ENCODE measurements around the gene VSTM4.

VSTM4 gene

DNA sequence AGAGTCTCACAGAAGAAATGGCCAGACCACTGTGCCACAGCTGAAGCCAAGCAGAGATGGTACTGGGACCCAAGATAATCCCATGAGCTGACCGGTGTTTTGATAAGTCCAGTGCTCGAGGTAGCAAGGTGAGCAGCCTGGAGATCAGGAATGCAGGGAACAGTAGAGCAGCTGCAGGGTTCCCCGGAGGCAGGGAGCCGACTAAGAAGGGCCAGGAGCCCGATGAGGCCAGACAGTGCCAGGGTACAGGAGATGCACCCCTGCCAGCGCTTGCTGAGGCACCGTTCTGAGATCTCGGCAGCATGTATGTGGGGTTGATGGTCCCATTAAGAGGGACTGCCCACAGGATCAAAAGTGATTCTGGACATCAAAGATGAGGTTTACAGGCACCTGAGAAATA, 47.1 kb downstream of the VSTM4 start:
- no peak for DNase-seq

DNA sequence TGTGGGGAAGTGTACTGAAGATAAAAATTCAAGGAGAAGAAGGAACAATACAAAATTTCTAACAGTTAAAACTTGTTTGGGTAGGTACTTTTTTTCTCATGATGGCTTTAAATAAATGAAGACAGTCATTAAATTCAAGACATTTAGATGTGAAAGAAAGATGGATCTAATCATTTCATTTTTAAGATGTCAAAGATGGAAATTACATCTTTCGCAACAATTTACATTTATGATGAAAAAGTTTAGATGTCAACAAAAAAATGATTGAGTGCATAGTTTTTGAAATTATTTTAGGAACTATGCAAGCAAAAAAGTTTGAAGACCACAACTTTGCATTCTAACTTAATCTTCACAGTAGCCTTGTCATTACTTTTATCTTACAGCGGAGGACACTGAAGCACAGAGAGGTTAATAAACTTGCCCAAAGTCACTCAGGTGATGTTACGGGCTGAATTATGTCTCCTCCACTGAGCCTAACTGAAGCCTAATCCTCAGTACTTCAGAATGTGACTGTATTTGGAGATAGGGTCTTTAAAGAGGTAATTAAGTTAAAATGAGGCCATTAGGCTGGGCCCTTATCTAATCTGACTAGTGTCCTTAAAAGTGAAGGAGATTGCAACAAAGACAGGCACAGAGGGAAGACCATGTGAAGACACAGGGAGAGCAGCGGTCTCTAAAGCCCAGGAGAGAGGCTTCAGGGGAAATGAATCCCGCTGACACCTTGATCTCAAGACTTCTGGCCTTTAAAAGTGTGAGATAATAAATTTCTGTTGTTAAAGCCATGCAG, 48.2 kb downstream of the VSTM4 start:
- no peak for DNase-seq

DNA sequence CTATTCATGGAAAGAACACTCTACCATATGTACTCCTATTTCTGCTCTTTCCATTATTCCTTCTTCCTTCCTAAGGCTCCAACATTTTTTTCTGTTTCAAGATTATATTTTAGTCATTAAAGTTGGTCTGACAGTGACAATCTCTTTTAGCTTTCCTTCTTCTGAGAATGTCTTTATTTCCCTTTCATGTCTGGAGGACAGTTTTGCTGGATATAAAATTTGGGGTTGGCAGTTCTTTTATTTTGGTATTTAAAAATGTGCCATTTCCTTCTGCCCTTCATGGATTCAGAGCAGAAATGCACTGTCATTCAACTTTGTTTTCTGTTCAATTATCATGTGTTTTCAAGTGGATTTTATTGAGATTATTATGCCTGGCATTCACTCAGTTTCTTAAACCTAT, 53.1 kb downstream of the VSTM4 start:
- DNase-seq = no peak

DNA sequence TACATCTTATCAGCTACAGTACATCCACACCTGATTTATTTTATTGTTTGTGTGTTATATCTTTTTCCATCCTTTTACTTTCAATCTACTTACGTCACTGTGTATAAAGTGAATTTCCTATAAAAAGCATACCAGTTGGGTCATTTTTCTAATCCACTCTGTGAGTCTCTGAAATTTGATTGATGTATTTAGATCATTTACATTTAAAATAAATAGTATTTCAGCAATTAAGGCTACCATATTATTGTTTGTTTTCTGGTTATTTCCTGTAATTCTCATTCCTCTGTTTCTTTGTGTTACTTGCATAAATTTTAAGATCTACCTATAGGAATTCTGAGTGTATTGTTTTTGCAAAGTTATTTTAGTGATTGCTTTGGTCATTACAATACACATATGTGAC, 53.7 kb downstream of the VSTM4 start:
- no peak for DNase-seq

DNA sequence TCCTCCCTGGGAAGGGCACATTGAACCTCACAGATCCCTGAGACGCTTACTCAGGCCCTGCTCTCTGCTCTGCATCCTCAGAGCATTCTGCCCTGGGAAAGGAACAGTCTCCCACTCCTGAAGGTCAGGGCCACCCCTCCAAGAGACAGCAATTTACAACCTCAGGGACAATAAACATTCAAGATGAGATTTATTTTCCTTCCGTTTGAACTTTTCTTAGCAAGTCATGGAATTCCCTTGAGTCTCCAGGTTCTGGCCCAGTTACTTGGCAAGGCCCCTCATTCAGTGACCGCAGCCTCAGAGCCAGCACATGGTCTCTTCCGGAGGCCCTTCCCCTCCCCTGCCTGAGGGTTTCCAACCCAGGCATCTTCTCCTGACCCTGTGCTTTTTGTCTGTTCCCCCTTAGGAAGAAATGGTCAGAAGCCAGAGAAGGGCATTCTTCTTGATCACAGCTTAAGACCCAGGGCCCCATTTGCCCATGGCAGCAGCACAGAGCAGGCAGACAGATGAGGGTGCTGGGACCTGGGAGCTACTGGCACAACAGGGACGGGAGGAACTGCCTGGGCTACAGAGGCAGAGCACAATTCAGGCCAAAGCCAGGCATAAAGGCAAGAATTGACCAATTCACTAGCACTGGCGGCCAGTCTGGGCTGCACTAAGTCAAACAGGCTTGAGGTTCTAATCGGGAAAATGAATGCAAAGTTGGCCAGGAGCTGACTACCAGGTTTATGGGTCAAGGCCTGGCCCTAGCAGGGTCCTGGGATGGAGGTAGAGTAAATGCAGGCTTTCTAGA, 56.7 kb downstream of the VSTM4 start:
- DNase-seq = no peak

DNA sequence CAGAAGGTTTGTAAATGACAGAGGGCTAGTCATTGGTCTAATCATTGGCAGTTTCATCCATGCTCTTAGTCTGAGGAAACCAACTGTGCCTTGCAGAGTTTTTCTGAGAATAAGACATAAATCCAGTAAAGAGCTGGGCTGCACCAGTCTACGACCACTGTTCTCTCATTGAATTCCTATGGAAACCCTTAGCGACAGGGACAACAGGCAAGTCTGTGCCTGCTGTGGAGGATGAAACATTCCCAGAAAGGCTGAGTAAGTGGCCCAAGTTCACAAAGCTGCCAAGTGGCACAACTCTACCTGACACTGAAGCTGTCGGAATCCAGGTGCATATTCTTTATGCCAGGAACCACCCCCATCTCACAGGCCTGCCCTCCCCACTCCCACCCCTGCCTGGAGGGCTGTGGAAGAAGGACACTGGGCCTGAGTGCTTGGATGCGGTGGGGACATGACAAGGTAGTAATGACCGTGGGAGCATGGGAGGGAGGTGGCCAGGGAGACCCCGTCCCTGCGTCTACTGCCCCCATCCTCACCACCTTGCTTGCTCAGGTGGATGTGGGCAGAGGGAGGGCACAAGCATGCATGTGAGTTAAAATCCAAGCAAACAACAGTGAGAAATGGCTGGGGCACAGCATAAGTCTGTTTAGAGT, 58.0 kb downstream of the VSTM4 start:
- DNase-seq = no peak

DNA sequence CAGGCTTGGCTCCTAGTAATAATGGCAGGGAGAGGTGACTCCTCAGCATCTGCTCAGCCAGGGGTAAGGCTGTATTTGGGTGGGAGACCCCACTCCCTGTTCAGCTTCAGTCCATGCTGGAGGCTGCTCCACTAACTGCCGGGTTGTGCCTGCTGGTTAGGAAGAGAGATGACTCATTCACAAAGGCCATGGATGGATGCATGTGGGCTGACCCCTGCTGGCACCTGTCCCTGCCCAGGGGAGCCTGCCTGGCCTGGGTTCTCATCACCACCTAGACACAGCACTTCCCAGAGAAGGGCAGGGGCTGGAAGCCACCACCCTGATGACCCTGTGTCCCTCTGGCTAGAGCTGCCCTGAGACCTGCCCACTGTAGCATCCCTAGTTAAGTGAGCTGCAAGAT, 59.0 kb downstream of the VSTM4 start:
- DNase-seq = no peak

DNA sequence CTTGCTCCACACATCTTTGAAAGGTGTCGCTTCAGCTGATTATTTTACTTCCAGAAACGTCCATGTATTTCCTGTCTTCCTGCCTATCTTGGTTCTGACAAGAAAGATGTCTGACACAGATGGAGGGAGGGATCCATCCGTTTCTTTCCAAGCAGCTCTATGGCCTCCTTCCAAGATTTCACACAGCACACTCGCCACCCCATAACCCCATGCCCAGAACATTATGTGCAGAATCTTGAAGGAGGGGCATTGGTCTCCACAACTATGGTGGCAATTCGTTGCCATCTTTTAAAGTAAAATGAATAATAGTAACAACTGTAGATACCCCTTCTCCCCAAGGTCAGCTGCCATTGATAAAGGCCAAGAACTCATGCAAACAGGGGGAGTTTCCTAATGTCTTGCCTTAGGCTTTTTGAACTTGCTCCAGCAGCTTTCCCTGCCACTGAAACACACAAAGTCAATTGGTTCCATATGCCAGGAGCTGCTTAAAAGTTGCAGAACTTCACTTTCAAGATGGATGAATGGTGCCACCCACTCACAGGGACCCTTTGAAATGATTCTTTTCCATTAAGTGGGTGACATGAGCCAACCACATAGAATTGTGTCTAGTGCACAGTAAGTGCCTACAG, 60.0 kb downstream of the VSTM4 start:
- DNase-seq = no peak

DNA sequence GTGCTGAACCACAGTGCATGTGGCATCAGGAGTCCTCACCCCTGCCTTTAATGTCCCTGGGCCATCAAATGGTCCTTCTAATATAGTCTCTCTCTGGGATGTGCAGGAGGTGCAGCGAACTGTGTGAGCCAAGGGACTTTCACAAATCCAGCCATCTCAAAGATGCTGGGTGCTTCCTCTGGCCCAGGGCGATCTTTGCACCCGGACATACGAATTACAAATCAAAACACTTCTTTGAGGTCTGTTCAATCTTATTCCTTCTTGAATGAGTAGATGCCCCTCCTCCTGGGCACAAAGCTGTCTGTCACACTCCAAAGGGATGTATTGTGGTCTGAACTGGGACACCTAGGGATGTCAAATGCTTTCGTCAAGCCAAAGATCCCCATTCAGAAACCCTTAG, 60.6 kb downstream of the VSTM4 start:
- no peak for DNase-seq

DNA sequence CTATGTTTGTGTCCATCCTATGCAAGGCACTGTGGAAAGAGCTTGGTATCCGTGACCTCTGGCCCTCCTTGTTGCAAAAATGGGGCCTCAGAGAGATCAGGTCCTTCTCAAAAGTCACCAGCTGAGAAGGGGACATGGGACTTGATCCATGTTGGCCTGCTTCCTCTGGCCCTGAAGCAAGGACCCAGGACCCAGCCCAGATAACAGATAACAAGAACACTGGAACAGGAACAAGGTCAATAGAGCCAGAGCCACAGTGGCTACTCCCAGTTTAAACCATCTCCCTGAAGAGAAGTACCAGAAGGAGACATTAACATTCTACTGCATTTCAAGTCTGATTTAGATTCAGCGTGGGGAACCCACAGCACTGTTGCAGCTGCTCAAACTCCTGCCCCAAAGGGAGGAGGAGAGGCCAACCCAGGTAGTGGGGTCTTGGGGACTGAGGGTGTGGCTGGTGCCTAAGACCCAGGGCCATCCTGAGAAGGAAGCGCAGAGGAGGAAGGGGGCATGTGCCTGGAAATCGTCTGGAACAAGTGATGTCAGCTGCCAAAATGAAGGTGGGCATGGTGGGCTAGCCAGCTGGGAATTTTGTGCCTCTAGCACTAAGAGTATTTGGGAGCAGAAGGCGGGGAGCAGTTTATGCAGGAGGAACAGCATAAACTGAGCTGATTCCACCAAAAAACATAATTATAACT, 61.2 kb downstream of the VSTM4 start:
- DNase-seq = no peak

DNA sequence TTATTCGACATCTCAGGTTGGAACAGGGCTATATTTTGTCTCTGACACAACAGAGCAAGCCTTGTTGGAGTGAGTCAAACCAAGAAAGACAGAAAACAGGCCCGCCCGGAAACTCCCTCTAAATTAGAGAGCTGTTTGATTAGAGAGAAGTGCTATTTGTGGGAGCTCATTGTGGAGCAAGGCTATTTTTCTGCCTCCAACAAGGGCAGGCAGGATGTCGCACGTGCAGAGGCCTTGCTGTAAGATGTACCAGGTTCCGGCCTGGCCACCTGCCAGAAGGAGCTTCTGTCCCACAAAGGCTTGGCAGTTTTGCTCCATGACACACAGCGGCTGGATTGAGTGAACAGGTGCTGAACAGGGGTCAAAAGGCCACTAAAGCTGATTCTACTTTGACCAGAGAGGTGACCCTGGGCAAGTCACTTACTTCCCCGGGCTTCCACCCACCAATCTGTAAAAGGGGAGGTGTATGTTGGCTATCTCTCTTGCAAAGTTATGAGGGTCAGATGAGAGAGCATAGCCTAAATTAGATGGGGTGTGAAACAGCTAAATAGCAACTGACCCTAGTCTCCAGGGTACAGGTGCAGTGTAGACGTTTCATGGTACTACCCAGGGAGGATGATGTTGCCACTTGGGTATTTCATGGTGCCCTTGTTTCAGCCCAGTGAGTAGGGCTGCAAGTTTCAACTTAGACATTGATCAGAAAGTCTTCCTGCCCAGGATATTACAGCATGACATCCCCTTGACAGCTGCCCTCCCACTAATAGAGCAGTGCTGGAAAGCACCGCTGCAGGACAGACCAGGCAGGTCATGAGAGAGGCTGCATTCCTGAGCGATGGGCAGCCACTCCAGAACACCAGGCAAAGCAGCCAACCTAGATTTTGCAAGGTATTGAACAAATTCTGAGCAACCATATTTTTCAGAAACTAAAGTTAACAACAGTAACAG, 62.0 kb downstream of the VSTM4 start:
- DNase-seq = no peak

DNA sequence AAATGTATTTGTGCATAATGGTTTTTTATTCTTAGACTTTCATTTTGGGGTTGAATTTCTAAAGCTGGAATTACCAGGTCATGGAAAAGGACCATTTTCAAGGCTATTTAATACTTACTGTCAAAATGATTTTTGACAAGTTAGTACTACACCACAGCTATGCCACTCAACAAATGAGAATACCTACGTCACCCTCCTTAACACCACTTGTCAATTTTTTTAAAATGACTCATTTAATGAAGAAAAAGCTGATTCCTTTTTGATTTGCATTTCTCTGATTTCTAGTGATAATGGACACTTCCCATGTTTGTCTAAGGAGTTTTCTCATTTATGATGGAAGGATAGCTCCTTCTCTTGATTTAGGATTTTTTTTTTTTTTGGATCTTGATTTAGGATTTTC, 63.3 kb downstream of the VSTM4 start:
- DNase-seq = no peak

DNA sequence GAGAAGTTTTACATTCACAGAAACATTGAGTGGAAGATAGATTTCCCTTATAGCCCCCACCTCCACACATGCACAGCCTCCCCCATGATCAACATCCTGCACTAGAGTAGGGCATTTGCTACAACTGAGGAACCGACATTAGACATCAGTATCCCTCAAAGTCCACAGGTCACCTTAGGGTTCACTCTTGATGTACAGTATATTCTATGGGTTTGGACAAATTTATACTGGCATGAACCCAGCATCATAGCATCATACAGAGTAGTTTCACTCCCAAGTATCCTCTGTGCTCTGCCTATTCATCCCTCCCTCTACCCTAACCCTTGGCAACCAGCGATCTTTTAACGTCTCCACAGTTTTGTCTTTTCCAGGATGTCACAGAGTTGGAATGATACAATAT, 64.4 kb downstream of the VSTM4 start:
- DNase-seq = no peak

DNA sequence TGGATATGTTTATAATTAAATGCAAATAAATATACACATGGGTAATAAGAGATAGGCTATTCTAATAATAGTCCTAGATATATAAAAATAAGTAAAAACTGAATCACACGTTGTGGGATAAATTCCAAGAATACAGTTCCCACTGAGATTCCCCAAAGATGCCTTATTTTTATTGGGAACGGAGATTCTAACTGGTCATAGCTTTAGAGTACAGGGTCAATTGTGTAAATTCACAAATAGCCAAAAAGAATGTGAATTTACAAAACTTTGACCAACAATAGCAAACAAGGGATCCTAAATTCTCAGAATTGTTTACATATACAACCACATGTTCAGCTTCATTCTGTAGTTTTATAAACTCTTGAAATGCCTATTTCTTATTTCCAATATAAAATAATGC, 65.0 kb downstream of the VSTM4 start:
- no peak for DNase-seq

DNA sequence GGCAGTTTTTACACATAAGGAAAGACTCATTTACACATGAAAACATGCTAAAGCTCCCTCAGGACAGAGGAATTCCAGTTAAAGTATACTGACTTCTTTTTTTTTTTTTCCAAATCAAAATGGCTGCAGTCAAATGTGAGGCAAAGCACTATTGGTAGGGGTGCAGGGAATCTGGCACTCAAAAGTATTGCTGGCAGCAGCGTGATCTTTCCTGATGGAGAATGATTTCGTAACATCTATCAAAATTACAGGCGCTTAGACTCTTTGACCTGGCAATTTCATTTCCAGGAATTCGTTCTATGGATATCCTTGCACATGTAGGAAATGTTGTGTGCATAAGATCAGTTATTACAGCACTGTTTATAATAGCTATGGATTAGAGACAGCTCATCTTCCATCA, 65.7 kb downstream of the VSTM4 start:
- no peak for DNase-seq

DNA sequence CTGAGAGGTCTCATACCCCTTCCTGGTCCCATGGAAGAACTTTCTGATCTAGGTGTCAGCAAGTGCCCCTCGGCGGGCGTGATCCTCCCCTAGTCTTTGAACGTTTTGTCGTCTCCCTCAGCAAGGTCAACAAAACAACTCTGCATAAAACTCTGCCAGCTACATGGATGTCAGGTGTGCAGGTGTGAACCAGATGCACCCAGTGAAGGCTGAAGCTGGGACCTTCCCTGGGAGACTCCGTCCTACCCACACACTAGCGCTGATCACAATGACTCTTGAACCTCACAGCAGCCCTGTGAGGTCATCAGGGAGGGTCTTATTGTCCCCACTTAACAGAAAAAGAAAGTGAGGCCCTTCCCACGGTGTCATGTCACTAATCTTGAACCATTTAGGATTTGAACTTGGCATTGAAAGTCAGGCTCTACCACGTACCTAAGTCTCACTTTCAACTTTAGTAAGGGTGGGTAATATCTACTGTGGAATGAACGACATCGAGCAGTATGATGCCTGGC, 68.1 kb downstream of the VSTM4 start:
- no peak for DNase-seq

DNA sequence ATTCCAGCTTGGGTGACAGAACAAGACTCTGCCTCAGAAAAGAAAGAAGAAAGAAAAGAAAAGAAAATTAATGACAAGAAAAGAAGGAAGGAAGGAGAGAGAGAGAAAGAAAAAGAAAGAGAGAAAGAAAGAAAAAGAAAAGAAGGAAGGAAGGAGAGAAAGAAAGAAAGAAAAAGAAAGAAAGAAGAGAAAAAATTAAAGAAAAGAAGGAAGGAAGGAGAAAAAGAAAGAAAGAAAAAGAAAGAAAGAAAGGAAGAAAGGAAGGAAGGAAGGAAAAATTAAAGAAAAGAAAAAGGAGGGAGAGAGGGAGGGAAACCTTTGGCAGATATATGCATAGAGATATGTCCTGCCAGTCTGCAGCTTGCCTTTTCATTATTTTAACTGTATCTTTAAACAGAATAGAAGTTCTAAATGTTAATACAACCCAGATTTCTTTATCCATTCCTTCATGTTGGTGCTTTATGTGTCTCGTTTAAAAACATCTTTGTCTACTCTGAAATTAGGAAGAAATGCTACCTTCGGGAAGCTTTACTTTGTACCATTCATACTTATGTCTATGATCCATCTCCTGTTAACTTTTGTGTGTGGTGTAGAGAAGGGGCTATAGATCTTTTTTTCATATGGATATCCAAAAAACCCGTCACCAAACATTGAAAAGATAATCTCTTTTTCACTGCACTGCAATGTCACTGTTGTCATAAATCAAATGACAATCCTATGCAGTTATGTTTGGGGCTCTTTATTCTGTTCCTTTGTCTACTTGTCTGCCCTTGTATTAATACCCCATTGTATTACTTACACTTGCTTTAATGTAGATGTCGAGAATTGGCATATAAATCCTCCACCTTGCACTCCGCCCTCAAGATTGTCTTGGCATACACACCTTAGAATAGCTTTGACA, 70.8 kb downstream of the VSTM4 start:
- DNase-seq = no peak

DNA sequence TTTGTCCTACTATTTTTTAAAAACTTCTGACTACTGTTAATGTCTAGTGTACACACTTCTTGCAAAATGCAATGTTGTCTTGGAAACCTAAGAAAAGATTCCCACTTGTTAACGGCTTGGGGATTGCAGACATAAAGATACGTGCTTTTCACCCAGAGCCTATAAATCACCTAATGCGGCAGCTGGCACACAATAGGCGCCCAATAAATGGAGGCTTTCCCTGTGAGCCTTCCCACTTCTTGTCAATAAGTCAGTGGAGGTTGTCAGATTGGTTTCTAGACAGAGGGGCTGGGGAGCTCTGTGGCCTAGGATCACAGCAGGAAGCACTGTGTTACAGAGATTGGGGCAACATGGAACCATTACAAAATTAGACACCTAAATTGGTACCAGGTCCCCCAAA, 74.7 kb downstream of the VSTM4 start:
- DNase-seq = no peak

DNA sequence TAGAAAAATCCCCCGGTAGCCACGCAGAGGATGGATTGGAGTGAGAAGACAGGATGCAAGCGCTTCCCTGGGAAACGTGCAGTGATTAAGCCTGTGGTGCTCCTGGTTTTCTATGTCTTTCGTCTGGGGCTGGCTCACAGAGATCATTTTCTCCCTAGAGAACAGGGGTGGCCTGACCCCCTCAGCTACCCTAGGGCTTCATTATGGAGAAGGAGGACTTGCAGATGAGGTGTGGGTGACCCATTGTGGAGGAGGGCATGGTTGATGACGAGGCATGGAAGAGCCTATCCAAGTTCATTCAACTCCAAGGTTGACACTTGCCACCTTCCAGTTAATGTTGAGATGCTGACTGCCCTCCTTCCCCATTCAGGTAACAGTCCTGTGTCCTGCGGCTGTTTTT, 75.9 kb downstream of the VSTM4 start:
- no peak for DNase-seq

DNA sequence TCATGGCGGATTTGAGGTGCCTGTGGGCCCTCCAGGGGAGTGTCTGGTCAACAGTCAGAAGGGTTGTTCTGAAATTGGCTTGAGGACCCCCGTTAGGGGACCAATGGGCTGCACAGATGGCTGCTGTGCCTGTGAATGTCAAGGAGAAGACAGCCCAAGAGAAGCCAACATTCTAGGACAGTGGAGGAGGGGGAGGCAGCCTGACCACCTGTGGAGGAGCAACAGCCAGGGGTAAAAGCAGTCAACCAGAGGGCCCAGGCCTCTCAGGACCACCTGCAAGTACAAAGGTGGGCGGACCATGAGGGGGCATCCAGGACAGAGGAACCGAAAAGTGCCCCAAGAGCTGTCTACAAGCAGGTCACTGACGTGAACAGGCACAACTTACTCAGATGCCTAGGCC, 76.6 kb downstream of the VSTM4 start:
- no peak for DNase-seq
